Upper lobe of left lung (tissue), 6 donors: ENCODE data around the gene TSC22D4. TPM values are rescaled to one million over a fixed set of nuclear protein-coding genes. Genes with fewer than 3 reads are reported as not detected.

Source experiments
- ATAC-seq, 2 donors: fragments of 200-7000 bp; cut with Tn5 transposase; one replicate each; pipeline ENCODE4 v1.9.1; 2022; ENCODE audit warnings: mild to moderate bottlenecking in 2 of 2, moderate library complexity in 2 of 2; ENCODE audit not compliant: low FRiP score in 2 of 2
- DNase-seq, 2 donors: peaks; one replicate each; pipeline ENCODE4 v3.0.0-alpha.2; 2019 to 2020
- H3K27ac ChIP-seq, 4 donors: fragments of 200-600 bp; sonication (generic); one replicate each; pipeline ENCODE4 v1.5.1; 2016 to 2019
- H3K27me3 ChIP-seq, 4 donors: fragments of 200-600 bp; sonication (generic); one replicate each; pipeline ENCODE4 v1.5.1; 2017 to 2019
- H3K36me3 ChIP-seq, 4 donors: fragments of 200-600 bp; sonication (generic); one replicate each; pipeline ENCODE4 v1.5.1; 2016 to 2019
- H3K4me1 ChIP-seq, 4 donors: fragments of 200-600 bp; sonication (generic); one replicate each; pipeline ENCODE4 v1.5.1; 2018 to 2019
- H3K4me3 ChIP-seq, 4 donors: fragments of 200-600 bp; sonication (generic); one replicate each; pipeline ENCODE4 v1.5.1; 2017 to 2019; ENCODE audit warnings: mild to moderate bottlenecking in 2 of 4, moderate library complexity in 1 of 4
- H3K9me3 ChIP-seq, 4 donors: fragments of 200-600 bp; sonication (generic); one replicate each; pipeline ENCODE4 v1.5.1; 2018 to 2019
- EP300 ChIP-seq, 4 donors: sonication (generic); formaldehyde crosslinking; IDR thresholded peaks; one replicate each; pipeline ENCODE4 v1.5.1; 2017; ENCODE audit warnings: antibody characterized with exemption in 4 of 4, control low read depth in 2 of 4
- POLR2A ChIP-seq, 4 donors: fragments of 450-650 bp; IDR thresholded peaks; one replicate each; pipeline ENCODE4 v1.5.1; 2016 to 2017; ENCODE audit warnings: antibody characterized with exemption in 4 of 4, mild to moderate bottlenecking in 2 of 4
- POLR2AphosphoS5 ChIP-seq, 2 donors: sonication (generic); formaldehyde crosslinking; IDR thresholded peaks; one replicate each; pipeline ENCODE4 v1.5.1; 2017; ENCODE audit warnings: antibody characterized with exemption in 2 of 2
- WGBS, 2 donors: methylation state at CpG; one replicate each; pipeline ENCODE4 v1.1.5; 2017 to 2018; 5-methylcytosine and 5-hydroxymethylcytosine counted together
- total RNA-seq, 6 donors: library from RNA; depleted of rRNA in 4 of 6; stranded (reverse); fragments of >200 nt in 4 of 6; gene quantifications; one replicate each; pipeline versions ENCODE4 v1.1.0 to v1.2.1, GENCODE V29; 2016 to 2021
- TF ChIP-seq, protein P1 (sequence below), 6 experiments: fragments of 450-650 bp in 4 of 6; fragments of 200-600 bp in 2 of 6; sonication (generic) in 2 of 6; IDR thresholded peaks; one replicate each; pipeline ENCODE4 v1.5.1; 2016 to 2019; ENCODE audit warnings: antibody characterized with exemption in 6 of 6
- donor health status: DM: no; HTN: no; CAD: no; lungs with moderate emphysema.
- donor health status: DM: no; HTN: yes; CAD: no; lungs with severe emphysema.

TSC22D4 gene
- total RNA-seq, 6 donors from 2014 or later, result 25.7 to 91.2 (median 69.0) TPM

DNA sequence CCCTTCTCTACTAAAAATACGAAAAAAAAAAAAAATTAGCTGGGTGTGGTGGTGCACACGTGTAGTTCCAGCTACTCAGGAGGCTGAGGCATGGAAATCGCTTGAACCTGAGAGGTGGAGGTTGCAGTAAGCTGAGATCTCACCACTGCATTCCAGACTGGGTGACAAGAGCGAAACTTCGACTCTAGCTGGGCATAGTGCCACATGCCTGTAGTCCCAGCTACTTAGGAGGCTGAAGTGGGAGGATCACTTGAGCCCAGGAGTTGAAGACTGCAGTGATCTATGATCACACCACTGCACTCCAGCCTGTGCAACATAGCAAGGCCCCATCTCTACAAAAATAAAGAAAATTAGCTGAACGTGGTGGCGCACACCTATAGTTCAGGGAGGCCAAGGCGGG lies 13.7 kb downstream of the TSC22D4 start:
- H3K36me3 ChIP-seq, result peaks cover 3 to 39% (median 17%) of the 10 kb centered on the region in 4 donors
- DNase-seq, result no peak
- TF ChIP-seq, protein P1, sequence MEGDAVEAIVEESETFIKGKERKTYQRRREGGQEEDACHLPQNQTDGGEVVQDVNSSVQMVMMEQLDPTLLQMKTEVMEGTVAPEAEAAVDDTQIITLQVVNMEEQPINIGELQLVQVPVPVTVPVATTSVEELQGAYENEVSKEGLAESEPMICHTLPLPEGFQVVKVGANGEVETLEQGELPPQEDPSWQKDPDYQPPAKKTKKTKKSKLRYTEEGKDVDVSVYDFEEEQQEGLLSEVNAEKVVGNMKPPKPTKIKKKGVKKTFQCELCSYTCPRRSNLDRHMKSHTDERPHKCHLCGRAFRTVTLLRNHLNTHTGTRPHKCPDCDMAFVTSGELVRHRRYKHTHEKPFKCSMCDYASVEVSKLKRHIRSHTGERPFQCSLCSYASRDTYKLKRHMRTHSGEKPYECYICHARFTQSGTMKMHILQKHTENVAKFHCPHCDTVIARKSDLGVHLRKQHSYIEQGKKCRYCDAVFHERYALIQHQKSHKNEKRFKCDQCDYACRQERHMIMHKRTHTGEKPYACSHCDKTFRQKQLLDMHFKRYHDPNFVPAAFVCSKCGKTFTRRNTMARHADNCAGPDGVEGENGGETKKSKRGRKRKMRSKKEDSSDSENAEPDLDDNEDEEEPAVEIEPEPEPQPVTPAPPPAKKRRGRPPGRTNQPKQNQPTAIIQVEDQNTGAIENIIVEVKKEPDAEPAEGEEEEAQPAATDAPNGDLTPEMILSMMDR (IDR thresholded peaks at IDR 0.05), result no peak
- TF ChIP-seq EP300 (IDR thresholded peaks at IDR 0.05) (no peak), POLR2A (IDR thresholded peaks at IDR 0.05) (no peak), POLR2AphosphoS5 (IDR thresholded peaks at IDR 0.05) (no peak)
- no peak for ATAC-seq
- peak overlapping the region in 2 of 4 donors; percentile 46 to 79 for H3K27ac ChIP-seq
- H3K4me3 ChIP-seq, result no peak overlapping the region
- no peaks in the 10 kb centered on the region for H3K27me3 ChIP-seq
- no peaks in the 10 kb centered on the region for H3K9me3 ChIP-seq
- H3K4me1 ChIP-seq, result peaks cover 13 to 25% (median 17%) of the 10 kb centered on the region in 4 donors
- WGBS, 2 donors, result 59 to 69% methylated on average over 8 of the region's 8 CpGs

DNA sequence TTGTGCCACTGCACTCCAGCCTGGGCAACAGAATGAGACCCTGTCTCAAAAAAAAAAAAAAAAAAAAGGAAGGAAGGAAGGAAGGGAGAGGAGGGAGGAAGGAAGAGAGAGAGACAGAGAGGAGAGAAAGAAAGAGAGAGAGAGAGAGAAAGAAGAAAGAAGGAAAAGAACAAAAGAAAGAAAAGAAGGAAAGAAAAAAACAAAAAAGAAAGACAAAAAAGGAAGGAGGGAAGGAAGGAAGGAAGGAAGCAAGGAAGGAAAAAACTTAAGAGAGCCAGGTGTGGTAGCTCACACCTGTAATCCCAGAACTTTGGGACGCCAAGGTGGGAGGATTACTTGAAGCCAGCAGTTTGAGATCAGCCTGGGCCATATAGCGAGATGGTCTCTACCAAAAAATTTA lies 14.2 kb downstream of the TSC22D4 start:
- Histone ChIP-seq H3K4me3 (no peak overlapping the region), H3K27ac (no peak overlapping the region), H3K36me3 (peaks cover 3 to 34% (median 16%) of the 10 kb centered on the region in 4 donors), H3K4me1 (peaks cover 13 to 24% (median 17%) of the 10 kb centered on the region in 4 donors), H3K27me3 (no peaks in the 10 kb centered on the region), H3K9me3 (no peaks in the 10 kb centered on the region)
- no peak for DNase-seq
- no peak for TF ChIP-seq POLR2AphosphoS5 (IDR thresholded peaks at IDR 0.05)
- TF ChIP-seq, protein P1 (IDR thresholded peaks at IDR 0.05), result no peak
- TF ChIP-seq EP300 (IDR thresholded peaks at IDR 0.05), result no peak
- no peak for TF ChIP-seq POLR2A (IDR thresholded peaks at IDR 0.05)
- WGBS, 2 donors, result 97% methylated on average over 2 of the region's 2 CpGs
- ATAC-seq, result no peak

DNA sequence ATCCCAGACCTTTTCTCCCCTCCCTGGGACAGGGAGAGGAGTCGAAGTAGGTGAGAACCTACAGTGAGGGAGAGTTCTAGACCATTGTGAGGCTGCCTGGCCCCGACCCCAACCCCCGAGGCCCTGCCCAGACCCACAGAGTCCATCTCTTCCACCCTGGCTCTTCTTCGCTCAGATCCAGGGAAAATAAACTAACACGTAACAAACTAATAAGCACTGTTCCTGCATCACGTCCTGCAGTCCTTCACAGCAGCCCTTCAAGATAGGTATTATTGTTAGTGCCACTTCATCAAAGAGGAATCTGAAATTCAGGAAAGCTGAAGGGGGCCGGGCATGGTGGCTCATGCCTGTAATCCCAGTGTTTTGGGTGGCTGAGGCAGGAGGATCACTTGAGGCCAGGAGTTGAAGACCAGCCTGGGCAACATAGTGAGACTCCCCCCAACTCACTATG lies 14.8 kb downstream of the TSC22D4 start, which contains the start of gene SPACDR:
Gene SPACDR, minus strand, starts transcription at position 51 of the 451 bp plus-strand sequence. CDS start 235 bp downstream, outside the sequence.
- ATAC-seq (no peak), DNase-seq (no peak)
- Histone ChIP-seq H3K27ac (no peak within 1 kb of the TSS), H3K4me1 (peaks cover 9 to 19% (median 13%) of the 10 kb centered on the region in 4 donors), H3K36me3 (peaks cover 3 to 34% (median 16%) of the 10 kb centered on the region in 4 donors), H3K27me3 (no peaks in the 10 kb centered on the region), H3K4me3 (no peak within 1 kb of the TSS), H3K9me3 (no peaks in the 10 kb centered on the region)
- WGBS, 2 donors, result 84 to 85% methylated on average over 7 of the region's 7 CpGs
- TF ChIP-seq EP300 (IDR thresholded peaks at IDR 0.05) (no peak), POLR2AphosphoS5 (IDR thresholded peaks at IDR 0.05) (no peak), POLR2A (IDR thresholded peaks at IDR 0.05) (no peak)
- TF ChIP-seq, protein P1 (IDR thresholded peaks at IDR 0.05), result no peak

DNA sequence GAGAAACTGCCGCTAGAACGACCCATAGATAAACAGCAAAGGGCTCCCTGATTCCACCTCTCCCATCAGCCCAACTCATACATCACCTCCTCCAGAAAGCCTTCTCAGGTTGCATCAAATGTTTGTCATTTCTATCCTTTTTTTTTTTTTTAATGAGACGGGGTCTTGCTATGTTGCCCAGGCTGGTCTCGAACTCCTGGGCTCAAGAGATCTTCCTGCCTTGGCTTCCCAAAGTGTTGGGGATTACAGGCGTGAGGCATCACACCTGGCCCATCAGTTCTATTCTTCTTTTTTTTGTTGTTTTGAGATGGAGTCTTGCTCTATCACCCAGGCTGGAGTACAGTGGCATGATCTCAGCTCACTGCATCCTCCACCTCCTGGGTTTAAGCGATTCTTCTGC lies 22.0 kb downstream of the TSC22D4 start:
- no peaks in the 10 kb centered on the region for H3K27me3 ChIP-seq
- WGBS, 2 donors, result 88 to 95% methylated on average over 6 of the region's 6 CpGs
- no peak overlapping the region for H3K4me3 ChIP-seq
- no peak for ATAC-seq
- peaks cover 0 to 4% (median 2%) of the 10 kb centered on the region in 4 donors for H3K4me1 ChIP-seq
- H3K9me3 ChIP-seq, result no peaks in the 10 kb centered on the region
- TF ChIP-seq POLR2A (IDR thresholded peaks at IDR 0.05), result no peak
- TF ChIP-seq EP300 (IDR thresholded peaks at IDR 0.05), result no peak
- TF ChIP-seq POLR2AphosphoS5 (IDR thresholded peaks at IDR 0.05), result no peak
- TF ChIP-seq, protein P1 (IDR thresholded peaks at IDR 0.05), result no peak
- no peak for DNase-seq
- H3K27ac ChIP-seq, result no peak overlapping the region
- H3K36me3 ChIP-seq, result peaks cover 0 to 11% (median 0%) of the 10 kb centered on the region in 4 donors

DNA sequence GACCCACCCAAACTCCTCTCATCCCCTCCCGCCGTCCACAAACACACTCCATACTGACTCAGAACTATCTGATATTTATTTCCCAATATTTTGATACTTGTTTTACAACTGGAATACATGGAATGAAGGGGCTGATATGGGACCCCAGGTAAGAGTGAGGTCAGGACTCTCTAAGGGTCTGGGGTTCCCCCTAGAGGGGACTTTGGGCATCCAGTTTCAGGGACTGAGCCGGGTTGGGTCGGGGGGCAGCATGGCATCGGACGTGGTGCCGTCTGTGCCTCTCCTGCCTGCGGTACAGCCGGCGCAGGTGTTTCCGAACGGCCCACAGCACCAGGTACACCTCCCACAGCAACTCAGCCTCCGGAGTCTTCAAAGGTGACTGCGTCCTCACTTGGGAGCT lies 22.5 kb downstream of the TSC22D4 start:
- H3K36me3 ChIP-seq, result peaks cover 0 to 11% (median 0%) of the 10 kb centered on the region in 4 donors
- H3K27me3 ChIP-seq, result no peaks in the 10 kb centered on the region
- 93 to 94% methylated on average over 14 of the region's 14 CpGs for WGBS, 2 donors

More for the DNA sequence above, 22.5 kb downstream of the TSC22D4 start:
- ATAC-seq (no peak), DNase-seq (no peak)
- Histone ChIP-seq H3K4me1 (peaks cover 0 to 4% (median 2%) of the 10 kb centered on the region in 4 donors), H3K9me3 (no peaks in the 10 kb centered on the region), H3K4me3 (no peak overlapping the region), H3K27ac (no peak overlapping the region)
- TF ChIP-seq, protein P1 (IDR thresholded peaks at IDR 0.05), result no peak
- no peak for TF ChIP-seq EP300 (IDR thresholded peaks at IDR 0.05)
- no peak for TF ChIP-seq POLR2AphosphoS5 (IDR thresholded peaks at IDR 0.05)
- no peak for TF ChIP-seq POLR2A (IDR thresholded peaks at IDR 0.05)
